ENCODE results near the gene MYO7B. TPM values are rescaled to one million over a fixed set of nuclear protein-coding genes. Genes with fewer than 3 reads are reported as not detected.
A peak's percentile ranks its signal among the peaks of the same experiment; 100 is the strongest.

MYO7B gene
- total RNA-seq, 4 donors from 2014 or later: 214 to 1,039 (median 594) TPM

DNA sequence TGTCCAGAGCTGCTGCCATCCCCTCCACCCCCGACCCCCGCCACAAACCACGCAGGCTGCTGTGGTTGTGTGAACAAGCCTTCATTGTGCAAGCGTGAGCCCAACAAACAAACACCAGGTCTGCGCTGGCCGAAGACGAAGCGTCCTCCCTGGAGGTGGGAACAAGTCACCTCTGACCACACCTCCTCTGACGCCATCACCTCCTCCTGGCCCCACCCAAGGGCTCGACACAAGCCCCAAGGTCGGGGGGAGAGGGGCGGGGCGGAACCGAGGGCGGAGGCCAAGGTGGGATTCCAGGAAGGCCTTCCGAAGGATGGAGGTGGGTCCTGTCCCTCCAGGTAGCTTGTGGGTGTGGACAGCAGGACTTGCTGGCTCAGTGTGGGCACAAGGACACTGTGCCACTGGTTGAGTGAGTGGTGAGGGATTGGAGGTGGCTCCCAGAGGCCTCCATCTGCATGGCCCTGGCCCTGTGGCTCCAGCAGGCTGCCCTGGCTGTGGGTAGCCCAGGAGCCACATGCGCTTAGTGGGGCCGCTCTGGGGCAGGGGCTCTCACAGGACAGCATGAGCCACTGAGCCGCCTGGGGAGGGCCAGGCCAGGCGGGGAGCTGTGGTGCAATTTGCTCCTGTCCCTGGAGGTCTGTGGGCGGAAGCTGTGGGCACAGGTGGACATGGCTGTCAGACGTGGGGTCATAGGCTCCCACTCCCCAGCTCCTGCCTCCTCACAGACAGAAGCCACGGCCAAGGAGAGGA is 103.1 kb downstream of the MYO7B start:
- Histone ChIP-seq H3K4me3 (no peak overlapping the region), H3K36me3 (peaks cover 0 to 39% (median 0%) of the 10 kb centered on the region in 3 donors)
- peak in 1 of 3 donors; percentile 54 for DNase-seq

GRCh38 chr2:127639111-127639474 is 103.6 kb downstream of the MYO7B start:
- Histone ChIP-seq H3K4me1 (peaks cover 0 to 69% (median 29%) of the 10 kb centered on the region in 4 donors), H3K36me3 (peaks cover 0 to 34% (median 0%) of the 10 kb centered on the region in 3 donors), H3K27me3 (no peaks in the 10 kb centered on the region), H3K9me3 (no peaks in the 10 kb centered on the region), H3K4me3 (no peak overlapping the region), H3K27ac (peak overlapping the region in 3 of 4 donors; percentile 59 to 83 (median 60))
- DNase-seq: no peak
- TF ChIP-seq POLR2A (IDR thresholded peaks at IDR 0.05) (no peak), CTCF (IDR thresholded peaks at IDR 0.05) (no peak)

More for the DNA sequence above, 103.1 kb downstream of the MYO7B start:
- no peak for TF ChIP-seq POLR2A (IDR thresholded peaks at IDR 0.05)
- TF ChIP-seq CTCF (IDR thresholded peaks at IDR 0.05): no peak
- no peaks in the 10 kb centered on the region for H3K27me3 ChIP-seq
- H3K4me1 ChIP-seq: peaks cover 0 to 74% (median 30%) of the 10 kb centered on the region in 4 donors
- H3K9me3 ChIP-seq: no peaks in the 10 kb centered on the region
- peak overlapping the region in 3 of 4 donors; percentile 59 to 83 (median 60) for H3K27ac ChIP-seq

DNA sequence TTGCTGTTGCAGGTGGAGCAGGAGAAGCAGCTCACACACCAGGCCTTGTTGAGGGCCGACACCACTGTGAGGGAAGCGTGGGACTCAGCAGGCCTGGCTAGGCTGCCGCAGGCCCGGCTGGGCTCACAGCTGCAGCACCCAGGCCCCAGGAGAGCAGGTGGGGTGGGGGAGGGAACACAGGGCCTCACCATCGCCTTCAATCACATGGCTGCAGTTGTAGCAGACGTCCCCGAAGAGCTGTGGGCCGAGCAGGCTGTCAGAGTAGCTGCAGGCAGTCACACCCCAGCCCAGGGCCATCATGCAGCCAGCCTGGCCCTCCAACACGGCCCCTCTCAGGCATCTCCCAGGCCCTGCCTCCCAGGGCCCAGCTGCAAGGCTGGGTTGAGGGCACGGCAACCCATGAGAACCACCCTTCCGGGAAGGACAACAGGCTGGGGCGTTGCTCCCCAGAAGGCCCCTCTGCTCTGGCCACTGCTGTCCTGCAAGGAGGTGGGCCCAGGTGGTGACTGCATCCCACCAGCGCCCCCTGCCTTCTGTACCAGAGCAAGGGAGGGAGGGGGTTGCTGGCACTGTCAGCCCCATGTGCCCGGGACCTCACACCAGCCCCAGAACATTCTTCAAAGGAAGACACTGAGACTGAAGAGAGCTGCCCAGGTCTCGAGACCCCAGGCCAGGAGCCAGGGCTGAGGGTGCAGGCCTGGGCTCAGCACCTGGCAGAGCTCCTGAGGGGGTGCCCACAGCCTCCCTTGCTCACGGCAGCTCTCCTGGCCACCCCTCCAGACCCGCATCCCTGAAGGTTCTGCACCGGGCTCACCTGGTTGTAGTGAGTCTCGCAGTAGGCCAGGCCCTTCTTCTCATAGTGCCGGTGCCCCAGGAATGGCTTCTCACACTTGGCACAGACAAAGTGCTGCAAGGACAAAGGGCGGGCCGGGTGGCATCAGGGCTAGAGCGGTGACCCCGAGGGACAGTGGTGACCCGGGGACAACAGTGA is 104.9 kb downstream of the MYO7B start:
- TF ChIP-seq POLR2A (IDR thresholded peaks at IDR 0.05): no peak
- TF ChIP-seq CTCF (IDR thresholded peaks at IDR 0.05): peak in 1 of 6 experiments; percentile 14
- peak overlapping the region in 1 of 4 donors; percentile 9 for H3K4me3 ChIP-seq
- no peaks in the 10 kb centered on the region for H3K27me3 ChIP-seq
- H3K9me3 ChIP-seq: no peaks in the 10 kb centered on the region
- peaks cover 0 to 22% (median 0%) of the 10 kb centered on the region in 3 donors for H3K36me3 ChIP-seq
- H3K27ac ChIP-seq: peak overlapping the region in 3 of 4 donors; percentile 5 to 83 (median 43)
- H3K4me1 ChIP-seq: peaks cover 0 to 63% (median 25%) of the 10 kb centered on the region in 4 donors
- peak in 2 of 3 donors; percentile 84 for DNase-seq

DNA sequence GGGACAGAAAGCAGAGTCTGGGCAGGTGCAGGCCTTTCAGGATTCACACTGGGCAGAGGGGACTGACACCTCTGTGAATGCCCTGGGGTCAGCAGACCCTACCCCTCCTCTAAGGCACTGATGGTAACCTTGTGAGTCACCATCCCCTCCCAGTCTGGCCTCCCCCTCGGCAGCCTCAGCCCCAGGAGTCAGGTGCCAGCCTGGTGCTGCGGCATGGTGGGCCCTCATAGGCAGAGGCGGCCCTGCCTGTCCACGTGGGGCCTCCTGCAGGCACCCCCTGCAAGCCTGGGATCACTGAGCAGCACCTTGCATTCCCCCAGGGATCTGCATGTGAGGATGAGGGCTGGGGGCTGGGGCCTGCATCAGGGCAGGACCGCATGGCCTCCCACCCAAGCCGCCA is 105.7 kb downstream of the MYO7B start:
- Histone ChIP-seq H3K27me3 (no peaks in the 10 kb centered on the region), H3K4me1 (peaks cover 0 to 63% (median 25%) of the 10 kb centered on the region in 4 donors), H3K9me3 (no peaks in the 10 kb centered on the region), H3K36me3 (peaks cover 0 to 20% (median 0%) of the 10 kb centered on the region in 3 donors), H3K27ac (peak overlapping the region in 1 of 4 donors; percentile 83), H3K4me3 (no peak overlapping the region)
- TF ChIP-seq POLR2A (IDR thresholded peaks at IDR 0.05) (no peak), CTCF (IDR thresholded peaks at IDR 0.05) (no peak)
- no peak for DNase-seq

DNA sequence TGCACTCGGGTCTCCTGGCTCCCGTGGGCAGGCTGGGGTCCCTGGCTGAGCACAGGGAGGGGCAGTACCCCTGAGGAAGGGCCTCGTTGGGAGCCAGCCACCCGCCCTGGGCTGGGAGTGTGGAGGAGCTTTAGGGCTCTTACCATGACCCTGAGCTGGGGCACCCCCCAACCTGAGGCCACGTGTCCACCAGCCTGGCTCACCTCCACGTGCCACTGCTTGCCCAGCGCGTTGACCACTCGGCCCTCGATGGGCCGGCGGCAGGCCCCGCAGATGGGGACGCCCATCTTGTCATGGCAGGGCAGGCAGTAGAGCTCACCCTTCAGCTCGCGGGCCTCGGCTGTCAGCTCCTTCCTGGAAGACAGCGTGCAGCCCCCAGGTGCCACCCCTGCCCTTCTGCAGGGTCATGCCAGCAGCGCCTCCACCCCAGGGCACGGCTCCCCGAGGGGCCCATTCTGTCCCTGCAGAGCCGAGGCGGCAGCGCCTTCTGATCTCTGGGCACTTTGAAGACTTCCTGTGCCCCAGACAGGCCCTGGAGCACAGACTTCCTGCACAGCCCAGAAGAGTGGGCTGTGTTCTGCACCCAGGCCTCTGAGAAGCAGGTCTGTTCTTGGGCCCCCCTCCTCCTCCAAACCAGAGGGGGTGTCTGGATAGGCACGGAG is 106.5 kb downstream of the MYO7B start:
- DNase-seq: peak in 1 of 3 donors; percentile 61

More for the DNA sequence above, 106.5 kb downstream of the MYO7B start:
- no peak for TF ChIP-seq CTCF (IDR thresholded peaks at IDR 0.05)
- no peak for TF ChIP-seq POLR2A (IDR thresholded peaks at IDR 0.05)
- Histone ChIP-seq H3K27me3 (no peaks in the 10 kb centered on the region), H3K36me3 (peaks cover 0 to 14% (median 0%) of the 10 kb centered on the region in 3 donors), H3K27ac (peak overlapping the region in 1 of 4 donors; percentile 83), H3K4me1 (peaks cover 0 to 54% (median 27%) of the 10 kb centered on the region in 4 donors), H3K4me3 (peak overlapping the region in 1 of 4 donors; percentile 27), H3K9me3 (no peaks in the 10 kb centered on the region)

Measured in Peyer's patch (tissue), 4 donors.